HG03039 (cell line): ENCODE data around the gene RNF112.

ENCODE experiments used
- ATAC-seq: cut with Tn5 transposase; IDR thresholded peaks from one replicate; pipeline ENCODE4 v1.9.1; 2021; ENCODE audit warnings: mild to moderate bottlenecking, moderate library complexity; ENCODE audit not compliant: unreplicated experiment

RNF112 gene

DNA sequence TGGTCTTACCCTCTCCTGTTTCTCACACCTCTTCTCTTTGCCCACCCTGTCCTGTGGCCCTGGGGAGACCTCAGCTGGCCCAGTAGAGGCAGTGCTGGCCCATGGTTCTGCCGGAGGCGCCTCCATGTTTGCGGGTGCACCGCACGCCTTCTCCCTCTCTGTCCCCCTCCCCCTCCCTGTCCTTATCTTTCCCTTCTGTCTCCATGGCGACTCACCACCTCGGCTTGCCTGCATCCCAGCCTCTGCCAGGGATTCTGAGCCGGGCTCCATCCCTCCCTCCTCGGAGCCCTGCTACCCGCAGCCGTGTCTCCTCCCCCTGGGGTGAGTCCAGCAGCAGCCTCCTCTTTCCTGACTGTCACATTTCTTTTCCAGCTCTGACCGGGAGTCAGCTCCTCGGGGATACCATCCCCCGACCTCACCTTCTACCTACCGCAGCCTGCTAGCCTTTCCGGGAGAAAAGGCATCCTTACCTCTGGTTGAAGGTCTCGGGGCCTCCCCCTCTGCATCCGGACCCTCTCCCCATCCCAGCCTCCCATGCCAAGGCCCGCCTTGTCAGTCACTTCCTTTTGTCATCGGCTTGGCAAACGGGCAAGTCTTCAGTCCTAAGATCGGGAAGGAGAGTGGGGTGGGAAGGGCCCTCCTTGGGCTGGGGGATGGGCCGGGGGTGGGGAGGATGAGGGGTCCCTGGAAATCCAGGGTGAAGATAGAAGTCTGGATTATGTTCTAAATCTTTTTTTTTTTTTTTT lies at the start of gene RNF112:
TSS of gene RNF112 (plus strand) at position 358 of the 746 bp plus-strand sequence. CDS start at position 535, 177 bp downstream.
- ATAC-seq = no peak

GRCh38 chr17:19361326-19361725 lies 49.7 kb upstream of the RNF112 start:
- ATAC-seq = no peak

GRCh38 chr17:19361944-19362276 lies 49.1 kb upstream of the RNF112 start:
- no peak for ATAC-seq

DNA sequence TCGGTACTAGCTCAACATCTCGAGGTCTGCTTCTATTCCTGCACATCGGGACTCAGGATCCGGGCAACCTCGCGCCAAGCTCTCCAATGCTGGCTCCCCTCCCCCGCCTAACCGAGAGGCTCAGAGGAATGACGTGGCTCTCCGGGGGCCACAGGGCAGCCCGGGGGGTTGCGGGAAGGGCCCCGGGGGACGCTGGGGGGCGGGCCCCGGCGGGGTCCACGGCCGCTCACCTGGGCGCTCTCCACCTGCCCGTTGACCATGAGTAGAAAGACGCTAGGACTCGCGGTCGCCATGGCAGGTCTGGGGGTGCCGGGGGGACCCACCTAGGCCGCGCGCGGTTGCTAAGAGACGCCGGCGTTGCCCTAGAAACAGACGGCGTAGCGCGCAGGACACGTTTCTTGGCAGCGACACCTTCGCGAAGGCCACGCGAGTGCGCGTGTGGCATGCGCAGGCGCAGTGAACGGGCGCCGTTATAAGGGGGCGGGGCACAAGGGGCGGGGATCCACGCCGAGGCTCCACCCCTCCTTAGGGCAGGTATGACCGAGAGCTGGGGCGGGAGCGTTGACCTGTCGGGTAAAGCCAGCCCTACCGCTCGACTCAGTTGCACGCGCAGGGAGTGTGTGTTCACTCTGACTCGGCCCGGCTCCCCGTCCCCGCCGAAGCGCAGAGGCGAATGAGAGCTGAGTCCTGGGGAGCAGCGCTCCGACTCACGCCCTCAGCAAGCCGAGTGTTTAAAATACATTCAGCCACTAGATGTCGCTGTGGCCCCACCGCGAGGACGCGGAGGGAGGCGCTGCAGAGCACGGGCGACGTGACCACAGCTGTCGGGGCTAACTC lies 48.5 kb upstream of the RNF112 start, which contains the start of gene B9D1:
TSS of gene B9D1 (minus strand) at position 447 of the 837 bp plus-strand sequence. CDS start at position 293, 154 bp downstream.
- peak; percentile 78 for ATAC-seq

- ATAC-seq = no peak
These were observed 48.0 kb upstream of the RNF112 start for GRCh38 chr17:19363114-19363438.

GRCh38 chr17:19363460-19364035 lies 47.5 kb upstream of the RNF112 start:
- ATAC-seq = no peak

- no peak for ATAC-seq
These were observed 46.1 kb upstream of the RNF112 start for GRCh38 chr17:19364699-19365498.

GRCh38 chr17:19365499-19365817 lies 45.6 kb upstream of the RNF112 start:
- ATAC-seq = no peak

DNA sequence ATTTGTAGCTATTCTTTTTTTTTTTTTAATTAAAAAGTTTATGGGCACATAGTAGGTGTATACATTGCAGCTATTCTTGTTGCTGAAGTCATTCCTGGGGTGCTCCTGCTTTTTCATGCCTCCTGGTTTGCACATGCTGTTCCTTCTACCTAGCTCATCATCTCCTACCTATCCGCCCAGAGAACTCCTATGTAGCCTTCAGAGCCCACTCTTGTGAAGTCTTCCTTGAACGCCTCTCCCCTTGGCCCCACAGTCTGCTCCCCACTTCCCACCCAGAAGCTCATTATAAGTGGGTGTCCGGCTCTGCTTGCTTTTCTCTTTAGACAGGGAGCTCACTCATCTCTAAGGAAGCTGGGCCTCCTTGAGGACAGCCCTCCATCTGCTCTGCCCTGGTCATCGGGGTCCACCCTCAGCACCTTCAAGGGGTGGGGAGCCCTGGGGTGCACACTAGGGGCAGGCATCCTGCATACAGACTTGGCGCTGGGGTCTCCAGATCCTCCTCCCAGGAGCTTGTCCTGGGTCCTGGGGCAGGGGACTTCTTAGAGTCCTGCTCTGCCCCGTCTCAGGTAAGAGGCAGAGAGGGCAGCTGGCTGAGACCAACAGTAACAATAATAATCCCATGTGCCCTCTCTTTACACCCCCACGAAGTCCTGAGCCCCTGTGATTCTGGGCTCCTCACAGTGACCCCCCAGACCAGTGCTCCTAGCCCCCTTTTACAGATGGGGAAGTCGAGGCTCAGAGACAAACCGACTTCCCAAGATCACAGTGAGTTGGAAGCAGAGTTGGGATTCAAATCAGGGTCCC lies 45.0 kb upstream of the RNF112 start:
- no peak for ATAC-seq

DNA sequence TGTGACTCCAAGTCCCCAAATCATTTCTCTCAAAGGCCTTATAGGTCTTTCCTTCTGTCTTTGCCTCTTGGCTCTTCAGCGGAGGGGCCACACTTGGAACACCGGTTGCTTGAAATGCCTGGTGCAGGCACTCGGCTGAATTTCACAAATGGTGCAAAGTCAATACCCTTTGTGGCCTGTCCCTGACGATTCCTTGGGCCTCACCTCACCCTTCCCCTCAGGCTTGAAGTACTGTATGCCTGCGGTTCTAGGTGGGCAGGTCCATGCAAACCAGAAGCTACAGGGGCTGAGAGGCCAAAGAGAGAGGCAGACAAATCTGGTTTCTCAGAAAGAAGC lies 44.4 kb upstream of the RNF112 start:
- no peak for ATAC-seq

- ATAC-seq = no peak
These were observed 42.8 kb upstream of the RNF112 start for GRCh38 chr17:19368229-19368628.

DNA sequence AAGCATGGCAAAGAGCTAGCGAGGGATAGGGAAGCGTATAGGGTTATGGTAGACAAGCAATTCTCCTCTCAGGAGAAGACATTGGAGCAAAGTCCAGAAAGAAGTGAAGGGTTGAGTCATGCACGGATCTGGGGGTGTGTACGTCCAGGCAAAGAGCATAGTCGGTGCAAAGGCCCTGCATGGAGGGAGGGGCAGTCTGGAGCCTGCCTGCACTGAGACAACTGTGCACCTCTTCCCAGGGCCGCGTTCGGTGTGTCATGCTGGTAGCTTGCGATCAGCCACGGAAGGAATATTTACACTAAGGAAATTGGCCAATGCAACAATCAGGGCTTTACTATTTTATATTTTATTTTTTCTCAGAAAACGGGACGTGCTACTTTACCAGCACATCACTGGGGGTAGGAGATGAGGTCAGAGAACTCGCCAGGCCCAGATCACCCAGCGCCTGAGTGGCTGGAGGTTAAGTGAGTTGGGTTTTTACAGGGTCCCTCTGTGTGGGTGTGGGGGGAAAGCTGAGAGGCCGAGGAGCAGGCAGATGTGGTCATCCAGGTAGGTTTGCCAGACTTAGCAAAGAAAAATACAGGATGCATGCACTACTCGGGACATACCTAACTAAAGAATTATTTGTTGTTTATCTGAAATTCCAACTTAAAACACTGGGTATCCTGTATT lies 41.8 kb upstream of the RNF112 start:
- ATAC-seq = no peak

- ATAC-seq = no peak
These were observed 41.1 kb upstream of the RNF112 start for GRCh38 chr17:19369846-19370492.

GRCh38 chr17:19370493-19370960 lies 40.5 kb upstream of the RNF112 start:
- no peak for ATAC-seq

- ATAC-seq = no peak
These were observed 39.6 kb upstream of the RNF112 start for GRCh38 chr17:19371259-19372010.

DNA sequence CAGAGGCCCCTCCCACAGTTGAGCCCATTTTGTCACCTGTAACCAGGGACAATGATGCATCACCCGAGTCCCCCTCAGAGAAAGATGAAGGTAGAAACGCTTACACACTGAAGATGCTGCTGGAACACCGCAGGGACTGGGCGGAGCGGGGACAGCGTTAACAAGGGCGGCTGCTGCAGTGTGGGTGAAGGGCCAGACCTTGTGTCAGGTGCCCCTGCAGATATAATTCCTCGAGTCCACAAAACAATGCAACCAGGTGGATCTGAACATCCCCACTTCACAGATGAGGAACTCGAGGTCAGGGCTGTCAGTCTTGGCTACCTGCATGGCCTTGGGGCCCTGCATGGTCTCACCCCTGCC lies 39.0 kb upstream of the RNF112 start:
- ATAC-seq = no peak

- no peak for ATAC-seq
These were observed 38.6 kb upstream of the RNF112 start for GRCh38 chr17:19372439-19372838.

DNA sequence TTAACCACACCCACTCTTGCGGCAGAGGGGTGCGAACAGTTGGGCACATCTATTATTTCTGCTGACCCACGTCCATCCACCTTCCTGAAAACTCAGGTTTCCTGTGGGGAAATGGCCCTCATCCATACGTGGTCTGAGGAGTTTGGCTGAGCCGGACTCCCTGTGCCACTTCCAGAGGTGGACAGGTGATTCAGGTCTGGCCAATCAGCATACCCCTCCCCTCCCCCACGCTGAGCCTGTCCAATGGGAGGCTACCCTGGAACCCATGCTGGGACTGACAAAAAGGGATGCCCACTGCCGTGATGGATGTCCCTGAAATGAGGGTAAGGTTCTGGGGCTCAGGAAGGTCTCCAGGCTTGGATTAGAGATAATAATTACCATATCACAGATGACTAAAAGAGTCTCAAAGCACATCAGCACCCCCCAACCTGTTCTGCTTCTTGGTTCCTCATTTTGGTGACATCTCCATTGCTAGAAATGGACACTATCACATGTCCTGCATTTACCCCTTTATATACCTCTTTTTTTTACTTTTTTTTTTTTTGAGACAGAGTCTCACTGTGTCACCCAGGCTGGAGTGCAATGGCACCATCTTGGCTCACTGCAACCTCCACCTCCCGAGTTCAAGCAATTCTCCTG lies 38.0 kb upstream of the RNF112 start:
- no peak for ATAC-seq
